Activated T-cell treated with anti-CD3 and anti-CD28 coated beads, Interleukin-2, amount 50 U/mL, for 1 hour (primary cell): ENCODE data around the gene ADSS1.

Experiments
- DNase-seq: peaks from one replicate; pipeline ENCODE4 v3.0.0-alpha.2; 2020

Gene ADSS1

DNA sequence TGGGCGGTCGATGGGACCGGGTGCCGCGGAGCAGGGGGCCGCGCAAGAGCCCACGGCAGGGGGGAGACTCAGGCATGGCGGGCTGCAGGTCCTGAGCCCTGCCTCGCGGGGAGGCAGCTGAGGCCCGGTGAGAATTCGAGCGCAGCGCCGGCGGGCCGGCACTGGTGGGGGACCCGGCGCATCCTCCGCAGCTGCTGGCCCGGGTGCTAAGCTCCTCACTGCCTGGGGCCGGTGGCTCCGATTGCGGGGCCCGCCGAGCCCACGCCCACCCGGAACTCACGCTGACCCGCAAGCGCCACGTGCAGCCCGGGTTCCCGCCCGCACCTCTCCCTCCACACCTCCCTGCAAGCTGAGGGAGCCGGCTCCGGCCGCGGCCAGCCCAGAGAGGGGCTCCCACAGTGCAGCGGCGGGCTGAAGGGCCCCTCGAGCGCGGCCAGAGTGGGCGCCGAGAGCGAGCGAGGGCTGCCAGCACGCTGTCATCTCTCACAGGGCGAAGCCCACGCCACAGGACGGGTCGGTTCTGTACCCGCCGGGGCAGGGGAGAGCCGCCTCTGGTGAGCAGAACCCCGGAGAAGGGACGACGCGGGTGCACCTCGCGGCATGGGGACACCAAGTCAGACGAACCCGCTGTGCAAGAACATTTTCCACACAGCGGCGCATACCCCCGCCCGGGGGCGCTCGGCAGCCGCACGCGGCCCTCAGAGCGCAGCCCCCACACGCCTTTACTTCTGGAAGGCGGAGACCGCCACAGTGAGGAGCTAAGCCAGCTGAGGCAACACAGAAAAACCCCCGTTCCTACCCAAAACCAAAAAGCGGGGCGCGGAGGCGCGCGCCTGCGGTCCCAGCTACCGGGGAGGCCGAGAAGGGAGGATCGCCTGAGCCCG, 27.8 kb downstream of the ADSS1 start:
- DNase-seq, result no peak

DNA sequence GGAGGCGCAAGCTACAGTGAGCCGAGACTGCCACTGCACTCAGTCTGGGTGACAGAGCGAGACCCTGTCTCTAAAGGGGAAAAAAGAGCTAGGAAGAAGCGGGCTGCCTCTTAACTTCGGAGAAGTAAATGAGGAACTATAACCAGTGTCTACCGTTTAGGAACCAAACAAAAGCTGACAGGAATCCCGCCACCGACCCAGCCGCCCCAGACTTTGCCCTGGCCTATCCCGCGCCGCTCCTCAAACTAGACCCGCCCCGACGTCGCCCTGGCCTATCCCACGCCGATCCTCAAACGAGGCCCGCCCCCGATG, 28.4 kb downstream of the ADSS1 start:
- DNase-seq, result no peak

DNA sequence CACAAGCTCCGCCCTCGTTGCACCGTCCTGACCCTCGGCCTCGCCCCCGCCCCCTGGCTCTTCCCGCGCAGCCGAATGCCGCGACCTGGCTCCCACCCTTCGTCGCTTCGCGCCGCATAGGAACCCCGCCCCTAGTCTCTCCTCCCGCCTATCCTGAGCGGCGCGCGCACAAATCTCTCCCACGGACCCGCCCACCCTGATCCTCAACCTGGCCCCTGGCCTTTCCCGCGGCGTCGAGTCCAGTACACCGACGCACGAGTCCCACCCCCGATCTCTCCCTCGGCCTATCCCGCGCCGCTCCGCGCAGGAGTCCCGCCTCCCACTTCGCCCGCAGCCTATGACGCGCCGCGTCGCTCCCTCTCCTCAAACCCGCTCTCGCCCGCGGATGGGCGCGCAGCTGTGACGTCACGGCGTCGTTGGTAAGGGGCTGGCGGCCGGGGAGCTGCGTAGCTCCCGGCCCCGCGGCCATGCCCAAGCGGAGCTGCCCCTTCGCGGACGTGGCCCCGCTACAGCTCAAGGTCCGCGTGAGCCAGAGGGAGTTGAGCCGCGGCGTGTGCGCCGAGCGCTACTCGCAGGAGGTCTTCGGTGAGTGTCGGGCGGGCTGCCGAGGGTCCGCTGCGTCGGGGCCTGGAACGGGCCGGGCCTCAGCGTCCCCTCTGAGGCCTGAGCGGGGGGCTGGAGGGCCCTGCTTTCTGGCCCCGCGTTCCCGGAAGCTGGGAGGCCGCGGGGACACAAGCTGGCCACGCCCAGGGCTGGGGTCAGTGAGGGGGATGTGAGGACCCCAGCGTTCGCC, 28.9 kb downstream of the ADSS1 start, which contains the start of gene SIVA1:
TSS of gene SIVA1 (plus strand) at position 413 of the 793 bp plus-strand sequence. CDS start at position 468, 55 bp downstream.
- DNase-seq, result peak; percentile 99

DNA sequence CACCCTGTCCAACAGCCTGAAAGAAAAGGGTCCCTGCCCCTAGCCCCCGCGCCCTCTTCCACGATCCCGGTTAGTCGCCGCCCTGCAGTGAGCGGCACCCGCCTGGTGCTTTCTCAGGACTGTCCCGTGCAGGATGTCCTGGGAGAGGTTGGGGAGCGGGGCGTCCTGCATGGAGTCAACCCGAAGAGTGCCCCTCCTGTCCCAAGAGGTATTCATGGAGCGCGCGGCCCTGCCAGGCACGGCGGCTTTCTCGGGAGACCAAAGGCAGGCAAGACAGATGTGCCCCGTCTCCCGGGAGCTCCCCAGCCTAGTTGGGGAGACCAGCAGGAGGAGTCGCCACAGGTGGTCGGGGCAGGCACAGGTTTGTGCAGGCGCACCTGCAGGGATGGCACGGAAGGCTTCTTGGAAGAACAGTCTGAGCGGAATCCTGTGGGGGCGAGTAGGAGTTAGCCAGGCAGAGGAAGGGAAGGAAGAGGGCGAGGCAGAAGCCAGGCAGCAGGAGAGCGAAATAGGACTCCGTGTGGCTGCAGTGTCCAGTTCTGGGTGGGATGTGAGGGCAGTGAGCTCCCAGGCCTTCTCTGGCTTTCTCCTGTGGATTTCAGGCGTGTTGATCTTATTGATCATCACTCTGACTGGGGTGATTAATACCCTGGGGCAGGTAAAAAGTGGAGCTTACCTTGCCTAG, 29.6 kb downstream of the ADSS1 start:
- DNase-seq, result peak; percentile 36

DNA sequence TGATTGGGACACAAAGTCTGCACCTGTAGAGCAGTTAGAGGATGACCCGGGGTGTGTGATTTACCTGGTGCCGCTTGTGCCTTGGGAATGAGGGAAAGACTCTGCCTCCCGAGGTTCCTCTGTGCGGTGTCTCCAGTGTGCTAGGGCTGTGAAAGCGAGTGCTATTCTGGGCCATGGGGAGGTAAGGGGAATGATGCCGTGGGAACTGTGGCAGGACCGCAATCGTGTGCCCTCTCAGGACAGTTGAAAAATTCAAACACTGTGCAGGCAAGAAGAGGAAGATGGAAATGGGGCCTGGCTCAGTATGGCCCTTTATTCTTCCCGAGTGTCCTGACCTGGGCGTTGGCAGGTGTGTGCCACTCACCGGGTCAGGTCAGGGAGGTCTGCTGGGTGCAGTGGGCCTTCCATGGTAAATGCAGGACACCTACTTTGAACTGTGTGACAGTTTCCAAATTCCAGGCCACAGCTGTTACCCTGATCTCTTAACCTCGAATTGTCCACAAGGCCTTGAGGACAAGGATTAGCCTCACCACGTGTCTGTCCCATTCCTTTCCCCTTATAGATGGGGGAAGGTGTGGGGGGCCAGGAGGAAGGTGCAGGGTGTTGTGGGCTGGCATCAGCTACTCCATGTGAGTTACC, 30.3 kb downstream of the ADSS1 start:
- DNase-seq, result no peak

DNA sequence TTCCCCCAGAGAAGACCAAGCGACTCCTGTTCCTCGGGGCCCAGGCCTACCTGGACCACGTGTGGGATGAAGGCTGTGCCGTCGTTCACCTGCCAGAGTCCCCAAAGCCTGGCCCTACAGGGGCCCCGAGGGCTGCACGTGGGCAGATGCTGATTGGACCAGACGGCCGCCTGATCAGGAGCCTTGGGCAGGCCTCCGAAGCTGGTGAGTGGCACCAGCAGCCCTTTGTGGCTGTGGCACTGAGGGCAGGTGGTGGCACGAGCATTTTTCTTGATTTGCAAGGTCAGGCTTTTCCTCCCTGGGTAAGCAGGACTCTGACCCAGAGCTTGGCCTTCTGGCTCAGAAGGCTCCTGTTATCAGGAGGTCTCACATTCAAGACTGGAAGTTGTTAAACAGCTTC, 31.6 kb downstream of the ADSS1 start:
- no peak for DNase-seq

DNA sequence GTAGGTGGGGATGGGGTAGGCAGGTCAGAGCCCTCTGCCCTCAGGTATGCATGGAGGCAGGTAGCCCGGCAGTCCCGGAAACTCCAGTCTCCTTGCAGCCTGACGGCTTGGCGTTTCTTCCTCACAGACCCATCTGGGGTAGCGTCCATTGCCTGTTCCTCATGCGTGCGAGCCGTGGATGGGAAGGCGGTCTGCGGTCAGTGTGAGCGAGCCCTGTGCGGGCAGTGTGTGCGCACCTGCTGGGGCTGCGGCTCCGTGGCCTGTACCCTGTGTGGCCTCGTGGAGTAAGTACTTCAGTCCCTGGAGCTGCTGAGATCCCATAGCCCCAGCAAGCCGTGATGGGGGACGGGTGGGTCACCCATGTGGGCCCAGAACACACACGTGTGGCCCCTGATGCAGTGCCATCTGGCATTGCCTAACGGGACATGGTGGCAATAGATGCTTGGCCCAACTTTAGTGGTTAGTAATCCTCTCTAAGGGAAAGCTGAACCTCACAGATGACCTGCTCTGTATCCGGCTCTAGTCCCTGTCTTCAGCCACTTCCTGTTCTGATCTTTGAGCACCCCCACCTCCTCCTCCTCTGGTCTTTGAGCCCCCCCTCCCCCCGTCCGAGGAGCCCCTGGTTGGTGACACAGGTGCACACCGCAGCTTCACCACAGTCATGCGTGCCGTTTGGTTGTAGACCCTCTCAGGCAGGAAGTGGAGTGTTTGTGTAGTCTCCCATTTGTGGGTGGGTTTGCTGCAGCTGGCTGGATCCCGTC, 32.6 kb downstream of the ADSS1 start:
- DNase-seq, result no peak

DNA sequence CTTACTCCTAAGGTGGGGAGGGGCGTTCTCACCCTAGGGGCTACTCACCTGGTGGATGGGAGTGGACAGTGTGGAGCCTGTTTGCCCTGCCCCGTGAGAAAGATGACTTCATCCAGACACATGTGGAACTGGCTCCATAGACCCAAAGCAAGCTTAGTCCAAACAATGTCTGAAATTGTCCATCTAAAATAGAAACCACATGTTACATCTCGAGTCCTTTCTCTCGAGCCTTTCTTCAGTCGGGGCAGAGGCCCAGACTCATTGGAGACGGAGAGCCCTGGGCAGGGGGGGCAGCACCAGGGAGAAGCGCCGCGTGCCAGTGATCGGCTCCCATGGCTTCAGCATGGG, 33.2 kb downstream of the ADSS1 start:
- no peak for DNase-seq

DNA sequence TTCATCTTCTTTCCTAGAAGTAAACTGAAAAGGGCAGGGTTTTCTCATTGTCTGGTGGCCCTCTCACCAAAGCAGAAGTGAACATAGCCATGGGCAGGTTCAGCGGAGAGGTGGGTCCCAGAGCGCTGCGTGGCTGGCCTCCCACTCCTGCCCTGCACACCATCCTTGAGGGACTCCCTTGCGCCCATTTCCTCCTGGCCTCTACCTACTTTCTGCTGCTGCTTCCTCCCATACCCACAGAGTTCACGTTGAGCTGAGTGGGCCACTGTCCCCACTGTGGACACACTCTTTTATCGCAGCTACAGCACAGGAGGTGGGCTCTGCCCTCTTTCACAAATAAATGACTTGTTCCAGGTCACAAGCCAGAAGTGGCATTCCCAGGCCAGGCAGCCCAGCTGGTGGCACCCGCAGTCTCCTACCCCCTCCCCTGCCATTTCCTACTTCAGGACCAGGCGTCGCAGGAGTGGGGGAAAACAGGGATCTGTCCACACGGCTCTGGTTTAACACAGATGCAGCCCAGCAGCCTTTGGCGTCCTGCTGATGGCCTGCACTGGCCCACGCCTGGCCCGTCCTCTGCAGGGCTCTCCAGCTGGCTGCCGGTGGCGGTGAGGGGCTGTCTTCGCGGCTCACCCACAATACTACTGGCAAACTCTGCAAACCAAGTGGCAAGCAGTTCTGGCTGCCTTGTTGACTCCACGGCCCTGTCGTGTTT, 33.8 kb downstream of the ADSS1 start:
- DNase-seq, result no peak

DNA sequence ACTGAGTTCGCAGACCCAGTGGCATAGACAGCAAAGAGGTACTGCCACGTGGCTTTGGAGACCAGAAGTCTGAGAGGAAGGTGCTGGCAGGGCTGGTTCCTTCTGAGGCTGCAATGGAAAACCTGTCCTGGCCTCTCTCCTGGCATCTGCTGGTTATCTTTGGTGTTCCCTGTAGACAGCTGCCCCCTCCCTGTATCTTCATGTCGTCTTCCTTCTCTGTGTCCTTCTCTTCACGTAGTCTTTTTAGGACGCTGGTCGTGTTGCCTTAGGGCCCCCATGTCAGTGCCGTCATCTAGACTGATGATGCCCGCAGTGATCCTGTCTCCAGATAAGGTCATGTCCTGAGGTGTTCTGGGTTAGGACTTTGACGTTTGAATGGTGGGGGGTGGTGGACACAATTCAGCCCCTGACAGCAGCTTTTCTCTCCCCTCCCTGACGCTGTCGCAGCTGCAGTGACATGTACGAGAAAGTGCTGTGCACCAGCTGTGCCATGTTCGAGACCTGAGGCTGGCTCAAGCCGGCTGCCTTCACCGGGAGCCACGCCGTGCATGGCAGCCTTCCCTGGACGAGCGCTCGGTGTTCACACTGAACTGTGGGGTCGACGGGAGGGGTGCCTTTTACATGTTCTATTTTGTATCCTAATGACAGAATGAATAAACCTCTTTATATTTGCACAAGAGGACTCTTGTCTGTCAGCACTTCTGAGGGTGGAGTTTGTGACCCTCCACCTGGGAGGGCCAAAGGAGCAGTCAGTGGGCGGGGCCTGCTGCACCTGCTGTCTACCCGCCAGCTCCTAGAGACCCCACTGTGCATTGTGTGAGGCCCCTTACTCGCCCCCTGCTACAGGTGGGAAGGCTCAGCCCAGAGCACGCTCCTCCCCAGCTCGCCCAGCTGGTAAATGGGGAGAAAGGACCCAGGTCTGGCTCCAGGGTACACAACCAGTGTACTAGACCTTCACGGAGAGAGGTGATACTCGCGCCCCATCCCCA, 35.2 kb downstream of the ADSS1 start:
- DNase-seq, result no peak

DNA sequence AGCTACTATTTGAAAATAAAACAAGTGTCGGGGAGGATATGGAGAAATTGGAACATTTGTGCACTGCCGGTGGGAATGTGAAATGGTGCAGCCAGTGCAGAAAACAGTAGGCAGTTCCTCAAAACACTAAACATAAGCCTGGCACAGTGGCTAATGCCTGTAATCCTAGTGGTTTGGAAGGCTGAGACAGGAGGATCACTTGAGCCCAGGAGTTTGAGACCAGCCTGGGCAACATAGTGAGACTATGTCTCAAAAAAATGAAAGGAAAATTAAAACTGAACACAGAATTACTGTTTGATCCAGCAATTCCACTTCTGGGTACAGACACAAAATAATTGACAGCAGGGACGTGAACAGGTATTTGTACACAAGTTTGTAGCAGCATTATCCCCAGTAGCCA, 41.5 kb downstream of the ADSS1 start:
- DNase-seq, result no peak

DNA sequence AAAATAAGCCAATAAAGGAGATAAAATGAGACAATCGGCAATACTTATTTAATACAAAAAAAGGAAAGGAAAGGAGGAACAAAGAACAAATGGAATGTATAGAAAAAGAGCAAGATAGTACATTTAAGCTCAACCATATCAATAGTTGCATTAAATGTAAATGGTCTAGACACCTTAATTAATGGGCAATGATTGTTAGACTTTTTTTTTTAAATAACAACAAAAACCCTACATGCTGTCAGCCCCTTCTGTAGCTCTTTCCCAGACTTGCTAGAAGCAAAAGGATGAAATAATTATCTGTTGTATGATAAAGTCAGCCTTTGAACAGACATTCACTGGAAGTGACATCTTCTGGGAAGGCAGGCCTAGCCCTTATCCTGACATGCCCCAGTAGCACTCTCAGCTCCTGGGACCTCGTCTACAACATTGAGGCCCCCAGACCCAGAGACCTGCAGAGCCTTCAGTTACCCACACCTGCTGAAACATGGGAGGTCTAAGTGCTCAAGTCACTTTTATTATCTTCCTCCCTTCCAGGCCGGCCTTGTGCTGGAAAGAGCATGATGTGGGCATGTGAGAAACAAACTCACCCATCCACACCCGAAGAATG, 42.3 kb downstream of the ADSS1 start:
- DNase-seq, result no peak

DNA sequence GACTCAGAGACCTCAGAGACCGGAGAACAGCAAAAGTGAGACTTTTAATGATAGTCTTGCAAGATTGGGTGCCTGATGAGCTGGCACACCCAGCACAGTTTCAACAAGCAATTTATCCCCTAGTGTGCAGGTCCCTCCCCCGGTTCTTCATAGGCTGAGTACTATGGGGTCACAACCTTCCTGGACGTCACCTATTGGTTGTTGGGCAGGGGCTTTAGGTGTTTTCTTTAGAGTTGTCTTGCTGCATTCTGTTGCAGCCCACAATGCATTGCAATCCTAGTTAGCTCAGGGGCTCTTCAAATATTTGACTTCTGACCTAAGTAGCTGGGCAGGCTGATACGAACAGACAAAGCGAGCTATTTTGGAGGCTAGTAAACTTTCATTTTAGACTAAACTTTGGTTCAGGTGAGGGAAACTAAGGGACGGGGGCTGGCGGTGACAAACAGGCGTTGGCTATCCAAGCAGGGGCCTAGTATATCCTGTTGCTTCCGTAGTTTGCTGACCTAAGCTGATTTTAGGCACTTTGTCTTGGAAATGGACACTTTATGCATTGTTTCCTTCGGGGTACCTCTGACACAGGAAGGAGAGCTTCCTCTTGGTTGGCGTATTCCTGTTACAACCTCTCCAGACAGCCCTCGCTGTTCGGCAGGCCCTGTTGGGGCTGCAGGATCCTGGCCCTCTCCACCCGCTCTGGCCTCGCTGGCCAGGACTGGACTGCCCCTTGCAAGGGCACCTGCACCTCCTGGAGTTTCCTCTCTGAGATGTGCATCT, 43.0 kb downstream of the ADSS1 start:
- DNase-seq, result no peak

DNA sequence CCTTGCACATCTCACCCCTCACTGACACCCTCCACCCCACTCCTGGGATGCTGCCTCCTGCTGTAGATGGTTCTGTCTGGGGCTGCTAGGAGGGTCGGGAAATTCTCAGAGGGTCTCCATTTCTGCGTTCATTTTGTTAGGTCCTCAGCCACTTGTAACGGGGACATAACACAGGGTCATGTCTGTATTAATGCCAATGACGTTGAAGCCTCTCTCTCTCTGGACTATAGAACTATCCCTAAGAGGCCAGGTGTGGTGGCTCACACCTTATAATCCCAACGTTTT, 43.5 kb downstream of the ADSS1 start:
- no peak for DNase-seq

DNA sequence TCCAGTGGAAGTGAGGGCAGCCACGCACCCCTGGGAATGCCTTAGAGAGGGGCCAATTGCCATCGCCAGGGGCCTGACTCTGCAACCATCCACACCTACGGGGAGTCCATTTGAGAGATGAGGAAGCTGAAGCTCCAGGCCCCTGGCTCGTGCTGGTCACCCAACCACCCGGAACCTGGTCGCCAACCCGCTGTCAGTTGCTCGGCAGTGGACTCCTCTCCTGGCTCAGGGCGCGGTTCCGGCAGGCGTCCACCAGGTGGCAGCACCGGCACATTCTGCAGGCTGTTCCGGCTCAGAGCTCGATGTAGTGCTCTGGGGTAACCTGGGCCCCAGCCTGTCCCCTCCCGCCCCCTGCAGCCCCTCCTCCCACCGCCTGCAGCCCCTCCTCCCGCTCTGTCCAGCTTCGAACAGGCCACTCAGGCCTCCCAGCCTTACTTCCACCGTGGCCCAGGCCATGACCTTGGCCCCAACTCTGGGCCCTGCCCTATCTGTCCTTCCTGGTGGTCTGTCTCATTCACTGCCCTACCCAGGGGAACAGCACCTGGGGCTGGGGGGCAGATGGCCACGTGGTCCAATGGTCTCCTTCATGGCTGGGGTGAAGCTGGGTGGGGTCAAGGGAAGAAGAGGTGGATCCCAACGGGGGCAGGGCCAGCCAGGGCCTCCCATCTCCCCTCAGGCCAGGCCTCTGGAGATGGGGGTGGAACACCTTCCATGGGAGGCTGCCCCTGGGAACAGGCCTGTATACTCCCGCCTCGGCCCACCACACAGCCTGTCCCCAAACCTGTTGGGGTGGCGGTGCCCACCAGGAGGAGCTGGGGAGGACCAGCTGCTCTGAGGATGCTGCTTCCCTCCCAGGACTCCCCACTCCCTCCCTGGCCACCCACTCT, 44.7 kb downstream of the ADSS1 start:
- DNase-seq, result peak; percentile 94

DNA sequence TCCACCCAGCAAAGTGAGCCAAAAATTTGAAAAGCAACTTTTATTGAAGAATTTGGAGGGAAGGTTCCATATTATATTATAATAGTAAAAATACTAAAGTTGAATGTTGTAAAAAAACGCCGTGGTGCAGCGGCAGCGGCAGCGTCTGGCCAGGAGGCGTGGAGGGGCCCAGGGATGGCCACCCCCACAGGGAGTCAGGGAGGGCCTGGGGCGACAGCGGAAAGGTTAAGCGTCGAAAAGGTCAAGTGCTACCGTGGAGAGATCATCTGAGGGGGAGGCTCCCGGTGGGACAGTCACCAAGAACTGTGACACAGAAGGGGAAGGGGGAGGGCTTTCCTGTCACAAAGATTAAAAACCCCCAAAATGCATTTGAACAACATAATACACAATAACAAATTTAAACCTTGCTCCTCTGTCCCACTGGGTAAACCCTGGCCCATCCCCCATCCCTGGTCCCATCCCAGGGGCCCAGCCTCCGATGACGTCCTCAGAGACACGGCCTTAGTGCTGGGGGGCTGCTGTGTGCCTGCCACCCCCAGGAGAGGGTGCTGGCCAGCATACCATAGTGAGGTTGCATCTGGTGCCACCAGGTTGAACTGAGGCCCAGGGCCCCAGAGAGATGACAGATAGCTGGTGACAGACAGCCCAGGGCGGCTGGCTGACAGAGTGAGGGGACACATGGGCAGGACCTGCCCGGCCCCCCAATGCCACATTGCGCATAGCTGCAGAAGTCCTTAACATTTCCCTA, 45.5 kb downstream of the ADSS1 start:
- DNase-seq, result no peak

DNA sequence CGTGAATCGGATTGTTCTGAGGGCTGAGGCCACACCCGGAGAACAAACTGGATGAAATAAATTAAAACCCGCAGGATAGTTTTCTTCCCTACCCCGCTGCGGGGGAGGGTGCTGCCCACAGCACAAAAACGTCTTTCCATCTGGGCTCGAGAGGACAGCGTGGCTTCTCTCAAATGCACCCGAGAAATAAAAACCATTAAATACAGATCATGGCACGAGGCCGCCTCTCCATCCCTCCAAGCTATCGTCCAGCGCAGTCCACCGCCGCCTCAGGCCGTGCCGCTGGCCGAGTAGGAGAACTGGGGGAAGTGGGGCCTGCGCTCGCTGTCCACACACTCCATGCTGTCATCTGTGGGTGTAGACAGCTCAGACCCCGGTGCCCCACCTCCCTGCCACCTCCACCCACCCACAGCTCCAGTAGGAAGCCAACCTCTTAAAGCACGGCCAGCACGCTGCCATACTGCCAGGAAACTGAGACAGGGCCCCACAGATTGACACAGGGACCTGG, 46.1 kb downstream of the ADSS1 start:
- no peak for DNase-seq
